GM12891 (cell line): Measurements from ENCODE around the gene CTSK.

ENCODE experiments used
- POLR2A ChIP-seq: IDR thresholded peaks from 2 replicates; pipeline ENCODE4 v1.6.1; 2011; ENCODE audit warnings: low read depth, low read length, control low read depth
- SPI1 ChIP-seq: IDR thresholded peaks from 2 replicates; pipeline ENCODE4 v1.6.1; 2011; ENCODE audit warnings: low read depth, low read length, control low read depth

DNA sequence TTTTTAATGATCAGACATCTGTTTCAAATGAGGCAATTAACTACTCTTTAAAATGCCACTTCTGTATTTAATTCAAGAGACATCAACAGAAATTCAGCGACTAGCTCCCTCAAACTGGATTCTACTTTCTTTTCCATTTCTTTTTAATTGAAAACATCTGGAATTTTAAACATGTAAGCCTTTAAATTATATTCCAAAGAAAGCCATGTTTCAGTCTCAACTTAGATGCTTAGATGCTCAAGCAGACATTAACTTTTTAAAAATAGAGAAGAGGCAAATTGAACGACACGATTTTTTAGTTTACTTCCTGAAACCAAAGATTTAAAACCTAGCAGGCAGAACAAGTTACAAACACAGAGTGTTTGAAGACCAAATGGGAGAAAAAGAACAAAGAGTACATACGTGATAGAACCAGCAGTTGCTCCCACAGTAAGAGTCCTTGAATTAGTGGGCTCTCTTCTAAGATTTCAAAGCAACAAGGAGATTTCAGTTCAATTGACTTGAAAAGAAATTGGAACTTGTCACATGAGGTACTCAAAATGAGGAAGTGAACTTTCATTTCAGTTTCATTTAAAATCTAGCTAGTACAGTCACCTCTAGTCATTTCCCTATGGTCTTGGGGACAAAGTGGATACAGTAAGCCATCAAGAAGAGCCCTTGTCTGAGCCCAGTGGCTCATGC is 42.6 kb downstream of the CTSK start, which contains the start of gene CTSS:
- TF ChIP-seq SPI1 (peak; percentile 99), POLR2A (peak; percentile 79)
